HG02623 (cell line): ENCODE results near the gene ECHS1.
A peak's percentile ranks its signal among the peaks of the same experiment; 100 is the strongest.

Experiments
- ATAC-seq: cut with Tn5 transposase; IDR thresholded peaks from one replicate; pipeline ENCODE4 v1.9.1; 2021; ENCODE audit warnings: moderate library complexity; ENCODE audit not compliant: unreplicated experiment

ECHS1 gene

DNA sequence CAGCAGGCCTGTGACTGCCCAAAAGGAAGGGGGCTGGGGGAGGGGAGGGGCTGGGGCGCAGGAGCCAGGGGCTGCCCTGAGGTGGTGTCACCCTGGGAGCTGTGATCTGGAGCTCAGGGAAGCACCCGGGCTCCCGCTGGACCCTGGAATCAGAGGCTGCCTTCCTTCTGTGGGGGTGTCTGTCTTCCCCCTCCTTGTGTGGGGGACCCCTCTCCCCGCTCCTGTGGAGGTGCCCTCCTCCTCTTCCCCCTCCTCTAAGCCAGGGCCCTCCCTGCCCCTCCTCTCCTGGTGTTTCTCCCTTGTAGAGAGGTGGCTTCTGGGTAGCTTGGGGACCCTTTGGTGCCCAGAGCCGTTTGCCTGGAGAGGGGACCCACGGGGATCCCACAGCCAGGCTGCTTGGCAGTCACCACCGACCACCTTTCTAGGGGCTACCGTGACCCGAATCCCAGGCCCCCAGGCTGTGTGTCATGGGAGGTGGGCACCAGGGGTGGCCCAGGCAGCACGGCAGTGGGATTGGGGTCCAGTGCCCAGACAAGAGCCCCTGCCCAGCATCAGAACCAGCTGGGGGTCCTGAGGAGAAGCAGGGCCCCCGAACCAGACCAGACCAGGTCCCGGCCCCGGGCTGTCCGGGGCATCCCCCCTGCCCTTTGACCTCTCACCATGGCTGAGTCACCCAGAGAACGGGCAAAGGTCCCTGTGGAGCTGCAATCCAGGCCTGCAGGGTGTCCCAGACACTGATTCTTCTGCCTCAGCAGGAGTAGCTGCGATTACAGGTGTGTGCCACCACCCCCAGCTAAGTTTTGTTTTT is 25.2 kb downstream of the ECHS1 start:
- ATAC-seq: no peak

DNA sequence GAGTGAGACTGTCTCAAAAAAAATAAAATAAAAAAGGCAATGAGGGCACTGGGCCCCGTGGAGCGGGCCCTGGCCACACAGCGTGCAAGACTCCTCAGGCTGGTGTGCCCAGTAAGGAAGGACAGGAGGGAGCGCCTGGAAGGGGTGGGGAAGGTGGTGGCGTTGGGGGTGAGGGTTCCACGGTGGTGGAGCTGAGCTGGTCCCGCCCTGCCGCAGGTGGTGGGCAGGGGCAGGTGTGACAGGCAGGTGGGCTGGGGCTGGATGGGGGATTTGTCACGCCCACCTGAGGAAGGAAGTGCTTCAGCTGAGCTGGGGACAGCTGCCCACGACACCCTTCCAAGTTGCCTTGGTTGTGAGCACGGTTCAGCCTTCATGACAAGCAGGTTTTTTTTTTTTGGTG is 26.7 kb downstream of the ECHS1 start:
- no peak for ATAC-seq

GRCh38 chr10:133344236-133344635 is 28.9 kb downstream of the ECHS1 start:
- ATAC-seq: no peak

DNA sequence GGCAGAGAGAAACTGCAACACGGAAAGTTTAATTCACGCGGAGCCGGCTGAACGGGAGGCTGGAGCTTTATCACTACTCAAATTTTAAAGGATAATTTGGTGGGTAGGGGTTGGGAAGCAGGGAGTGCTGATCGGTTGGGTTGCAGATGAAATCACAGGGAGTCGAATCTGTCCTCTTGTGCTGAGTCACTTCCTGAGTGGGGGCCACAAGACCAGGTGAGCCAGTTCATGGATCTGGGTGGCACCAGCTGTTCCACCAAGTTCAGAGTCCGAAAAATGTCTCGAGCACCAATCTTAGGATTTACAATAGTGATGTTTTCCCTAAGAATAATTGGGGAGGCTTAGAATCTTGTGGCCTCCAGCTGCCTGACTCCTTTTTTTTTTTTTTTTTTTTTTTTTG is 29.6 kb downstream of the ECHS1 start:
- no peak for ATAC-seq

DNA sequence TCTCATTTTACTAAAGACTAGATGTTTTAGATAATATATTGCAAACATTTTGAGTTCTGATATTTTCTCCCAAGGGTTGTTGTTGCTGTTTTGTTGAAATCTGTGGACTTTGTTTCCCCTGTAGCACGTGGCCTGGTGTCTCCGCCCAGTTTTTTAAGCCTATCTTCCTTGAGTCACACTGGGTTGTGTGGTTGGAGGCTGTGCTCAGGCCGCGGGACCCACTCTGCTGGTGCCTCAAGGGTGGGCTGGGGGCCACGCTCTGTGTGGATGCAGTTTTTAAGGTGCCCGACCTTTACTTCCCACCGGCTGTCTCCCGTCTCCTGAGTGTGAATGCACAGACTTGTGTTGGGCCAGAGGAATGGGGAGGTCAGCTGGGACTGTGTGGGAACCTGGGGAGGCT is 30.2 kb downstream of the ECHS1 start:
- no peak for ATAC-seq

GRCh38 chr10:133341983-133342382 is 31.2 kb downstream of the ECHS1 start:
- no peak for ATAC-seq

DNA sequence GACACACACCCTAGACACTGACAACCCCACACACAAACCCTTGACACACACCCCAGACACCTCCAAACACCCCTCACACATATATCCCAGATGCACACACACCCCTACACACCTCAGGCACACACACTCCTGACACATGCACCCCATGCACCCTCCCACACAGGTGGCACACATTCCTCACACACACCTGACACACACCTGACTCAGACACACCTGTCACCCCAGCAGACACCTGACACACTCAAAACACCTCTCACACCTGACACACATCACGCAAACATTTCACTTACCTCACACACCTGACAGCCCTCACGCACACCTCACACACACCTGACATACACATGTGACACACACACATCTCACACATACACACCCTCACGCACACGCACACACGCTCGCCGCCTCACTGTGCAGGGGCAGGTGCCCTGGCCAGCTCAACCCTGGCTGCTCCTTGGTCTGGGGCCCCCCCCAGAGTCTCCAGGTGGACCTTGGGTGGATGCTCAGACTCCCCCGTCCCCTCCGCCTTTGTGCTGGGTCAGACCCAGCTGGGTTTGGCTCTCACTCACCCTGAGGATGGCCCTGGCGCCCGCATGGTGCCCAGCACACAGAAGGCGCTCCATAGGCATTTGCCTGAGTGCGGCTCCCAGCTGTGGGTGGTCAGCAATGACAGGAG is 33.3 kb downstream of the ECHS1 start:
- ATAC-seq: no peak

DNA sequence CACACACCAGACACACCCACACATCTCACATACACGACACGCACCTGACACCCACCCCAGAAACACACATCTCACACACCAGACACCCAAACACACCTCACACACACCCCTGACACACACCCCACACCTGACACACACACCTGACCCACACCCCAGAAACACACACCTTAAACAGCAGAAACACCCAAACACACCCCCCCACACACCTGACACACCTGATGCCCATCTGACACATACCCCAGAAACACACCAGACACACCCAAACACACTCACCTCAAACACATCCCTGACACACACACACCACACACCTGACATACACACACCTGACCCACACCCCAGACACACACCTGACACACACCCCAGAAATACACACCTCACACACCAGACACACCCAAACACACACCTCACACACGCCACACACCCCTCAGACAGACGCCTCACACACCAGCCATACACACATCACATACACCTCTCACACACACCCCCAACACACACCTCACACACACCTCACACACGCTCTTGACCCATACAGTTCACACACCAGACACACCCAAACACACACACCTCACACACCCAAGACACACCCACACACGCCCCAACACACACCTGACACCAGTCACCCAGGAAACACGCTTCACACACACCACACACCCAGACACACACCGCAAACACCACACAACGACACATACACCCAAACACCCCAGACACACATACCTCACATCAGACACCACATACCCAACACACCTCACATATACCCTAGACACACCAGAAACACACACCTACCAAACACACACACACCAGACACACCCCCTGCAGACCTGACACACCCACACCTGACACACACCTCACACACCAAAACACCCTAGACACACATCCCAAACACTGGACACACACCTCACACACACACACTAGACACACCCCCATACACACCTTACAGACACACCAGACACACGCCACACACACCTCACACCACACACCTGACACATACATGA is 34.8 kb downstream of the ECHS1 start:
- no peak for ATAC-seq

DNA sequence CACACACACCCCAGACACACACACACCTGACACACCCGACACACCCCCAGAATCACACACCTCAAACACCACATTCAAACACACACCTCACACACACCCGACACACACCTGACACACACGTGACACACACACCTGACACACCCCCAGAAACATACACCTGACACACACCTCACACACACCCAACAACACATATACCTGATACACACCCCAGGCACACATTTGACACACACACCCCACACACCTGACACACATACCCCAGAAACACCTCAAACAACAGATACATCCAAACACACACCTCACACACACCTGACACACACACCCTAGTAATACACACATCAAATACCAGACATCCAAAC is 35.8 kb downstream of the ECHS1 start:
- no peak for ATAC-seq

DNA sequence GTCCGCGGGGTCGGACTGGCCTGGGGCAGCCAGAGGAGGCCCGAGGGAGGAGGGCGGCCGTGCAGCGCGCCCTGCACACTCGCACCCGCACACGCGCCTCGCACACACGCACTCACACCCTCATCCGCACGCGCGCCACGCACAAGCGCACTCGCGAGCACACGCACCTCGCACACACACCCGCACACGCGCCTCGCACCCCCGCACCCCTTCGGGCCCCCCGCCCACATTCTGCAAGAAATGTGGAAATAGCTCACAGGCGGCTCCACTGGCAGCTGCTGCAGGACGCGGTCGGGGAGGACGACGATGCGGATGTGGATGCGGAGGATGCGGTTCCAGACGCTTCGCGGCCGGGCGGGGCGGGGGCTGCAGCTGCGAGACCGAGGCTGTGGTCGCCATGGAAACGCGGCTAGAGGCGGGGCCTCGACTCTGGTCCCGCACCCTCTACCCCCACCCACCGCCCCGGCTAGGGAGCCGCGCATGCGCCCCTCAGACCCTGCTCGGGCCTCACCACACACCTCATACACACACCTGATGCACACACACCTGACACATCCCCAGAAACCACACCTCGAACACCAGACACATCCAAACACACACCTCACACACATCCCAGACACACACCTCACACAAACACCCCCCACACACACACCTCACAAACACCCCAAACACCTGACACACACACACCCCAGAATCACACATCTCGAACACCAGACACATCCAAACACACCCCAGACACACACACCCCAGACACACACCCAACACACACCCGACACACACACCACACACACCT is 36.4 kb downstream of the ECHS1 start, which contains the start of gene CALY:
CALY (minus strand) TSS at position 320 of the 793 bp plus-strand sequence. CDS start 7,907 bp downstream, outside the sequence.
- ATAC-seq: no peak

DNA sequence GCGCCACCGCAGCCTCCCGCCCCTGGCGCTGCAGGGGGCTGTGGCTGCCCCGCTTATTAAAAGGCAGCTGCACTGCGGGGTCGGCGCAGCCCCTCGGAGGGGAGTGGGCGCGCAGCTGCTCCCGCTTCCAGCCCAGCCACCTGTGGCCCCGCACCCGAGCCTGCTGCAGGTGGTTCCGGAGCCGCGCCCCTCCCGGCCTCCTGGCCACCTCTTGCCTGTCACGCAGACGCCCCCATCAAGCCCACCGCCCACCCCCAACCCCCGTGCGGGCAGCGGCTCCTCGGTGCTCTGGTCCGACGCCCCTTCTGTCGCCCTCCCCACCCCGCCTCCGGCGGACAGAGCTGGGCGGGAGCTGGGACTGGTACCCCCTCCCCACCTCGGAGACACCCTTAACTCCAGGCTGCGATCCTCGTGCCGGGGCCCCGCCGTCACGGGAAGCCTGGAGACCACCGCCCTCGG is 37.0 kb downstream of the ECHS1 start:
- ATAC-seq: no peak

- ATAC-seq: no peak
Measured at GRCh38 chr10:133335246-133336117, 37.7 kb downstream of the ECHS1 start.

DNA sequence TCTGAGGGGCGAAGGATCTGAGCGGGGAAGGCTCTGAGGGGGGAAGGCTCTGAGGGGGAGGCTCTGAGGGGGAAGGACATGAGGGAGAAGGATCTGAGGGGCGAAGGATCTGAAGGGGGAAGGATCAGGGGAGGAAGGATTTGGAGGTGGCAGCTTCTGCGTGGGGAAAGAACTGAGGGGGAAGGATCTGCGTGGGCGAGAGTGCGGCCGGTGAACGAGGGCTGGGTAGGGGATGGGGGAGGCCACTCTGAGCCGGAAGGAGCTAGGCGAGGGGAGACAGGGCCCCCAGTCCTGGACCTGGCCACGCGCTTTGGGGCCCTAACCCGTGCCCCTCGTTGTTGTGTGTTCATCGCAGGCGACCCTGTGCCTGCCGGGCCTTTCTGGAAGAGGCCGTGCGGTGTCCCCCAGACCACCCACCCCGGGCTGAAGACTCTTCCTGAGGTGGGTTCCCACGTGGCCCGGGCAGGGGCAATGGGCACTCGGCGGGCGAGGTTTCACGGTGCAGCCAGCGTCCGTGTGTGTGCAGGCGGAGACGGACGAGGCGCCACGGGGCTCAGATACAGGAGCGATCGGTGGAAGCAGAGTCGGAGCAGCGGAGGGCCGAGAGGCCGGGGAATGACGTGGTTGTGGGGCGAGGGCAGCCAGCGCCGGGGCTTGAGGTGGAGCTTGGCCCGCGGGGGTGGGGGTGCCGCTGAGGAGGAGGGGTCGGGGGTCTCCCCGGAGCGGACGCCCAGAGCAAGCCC is 38.5 kb downstream of the ECHS1 start:
- ATAC-seq: no peak

DNA sequence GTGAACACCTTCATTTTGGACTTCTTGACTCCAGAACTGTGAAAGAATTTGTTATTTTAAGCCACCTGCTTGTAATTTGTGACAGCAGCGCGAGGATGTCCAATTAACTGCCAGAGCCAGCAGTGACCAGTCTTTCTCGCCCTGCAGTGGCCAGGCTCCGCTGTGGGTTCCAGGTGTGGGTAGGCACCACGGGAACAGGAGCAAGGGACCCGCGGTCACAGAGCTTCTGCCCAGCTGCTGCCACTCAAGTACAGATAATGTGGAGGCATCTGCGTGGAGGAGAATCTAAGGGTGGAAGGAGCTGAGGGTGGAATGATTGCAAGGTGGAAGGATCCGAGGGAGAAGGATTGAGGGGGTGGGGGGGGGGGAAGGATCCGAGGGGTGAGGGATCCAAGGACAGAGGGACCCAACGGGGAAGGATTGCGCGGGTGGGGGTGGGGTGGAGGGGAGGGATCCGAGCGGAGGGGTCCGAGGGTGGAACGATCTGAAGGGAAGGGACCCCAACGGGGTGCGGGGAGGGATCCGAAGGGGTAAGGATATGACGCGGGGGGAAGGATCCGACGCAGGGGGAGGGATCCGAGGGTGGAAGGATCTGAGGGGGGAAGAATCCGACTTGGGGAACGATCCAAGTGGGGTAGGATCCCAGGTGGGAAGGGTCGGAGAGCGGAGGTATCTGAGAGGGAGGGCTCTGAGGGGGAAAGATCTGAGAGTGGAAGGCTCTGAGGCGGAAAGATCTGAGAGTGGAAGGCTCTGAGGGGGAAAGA is 40.0 kb downstream of the ECHS1 start:
- no peak for ATAC-seq

- ATAC-seq: peak; percentile 74
Measured at GRCh38 chr10:133329491-133330202, 43.5 kb downstream of the ECHS1 start.

- no peak for ATAC-seq
Measured at GRCh38 chr10:133328358-133329343, 44.5 kb downstream of the ECHS1 start.
